Fibroblast of lung (primary cell): ENCODE data around the gene FBXW11.
"Not testable (repeated sequence)": the region's sequence is repeated elsewhere in the genome, so short reads cannot be mapped to it uniquely, and the experiment has no call there.

ENCODE experiments used
- CTCF ChIP-seq, 2 donors: IDR thresholded peaks in 1 of 2; conservative IDR thresholded peaks in 1 of 2; 1 replicate in 1 of 2; 2 replicates in 1 of 2; pipeline ENCODE4 v1.5.1; 2011 to 2012; ENCODE audit warnings: low read length in 2 of 2, control low read depth in 1 of 2, inconsistent platforms in 1 of 2, low read depth in 1 of 2, mild to moderate bottlenecking in 1 of 2
- EZH2 ChIP-seq: IDR thresholded peaks from 2 replicates; pipeline ENCODE4 v1.5.1; 2012; ENCODE audit warnings: low read length, control low read depth, mild to moderate bottlenecking; ENCODE audit errors: missing control alignments

GRCh38 chr5:171977244-171977950, 29.0 kb downstream of the FBXW11 start:
- TF ChIP-seq CTCF (conservative IDR thresholded peaks at IDR 0.05 in 1 of 2, IDR thresholded peaks at IDR 0.05 in 1 of 2; ENCODE audit: low read depth in 1 of 2, low read length in 2 of 2); EZH2: not testable (repeated sequence)
